ENCODE measurements around the gene TNFRSF1B.

TNFRSF1B gene

GRCh38 chr1:12125422-12126355 lies 41.1 kb upstream of the TNFRSF1B start:
- no peak overlapping the region for H3K4me3 ChIP-seq (ENCODE audit: low read depth, low read length)
- no peak overlapping the region for H2AFZ ChIP-seq
- no peaks in the 10 kb centered on the region for H3K9me3 ChIP-seq (ENCODE audit: control insufficient read depth, low read length)
- no peak overlapping the region for H3K4me2 ChIP-seq (ENCODE audit: low read length)
- TF ChIP-seq, protein P1, sequence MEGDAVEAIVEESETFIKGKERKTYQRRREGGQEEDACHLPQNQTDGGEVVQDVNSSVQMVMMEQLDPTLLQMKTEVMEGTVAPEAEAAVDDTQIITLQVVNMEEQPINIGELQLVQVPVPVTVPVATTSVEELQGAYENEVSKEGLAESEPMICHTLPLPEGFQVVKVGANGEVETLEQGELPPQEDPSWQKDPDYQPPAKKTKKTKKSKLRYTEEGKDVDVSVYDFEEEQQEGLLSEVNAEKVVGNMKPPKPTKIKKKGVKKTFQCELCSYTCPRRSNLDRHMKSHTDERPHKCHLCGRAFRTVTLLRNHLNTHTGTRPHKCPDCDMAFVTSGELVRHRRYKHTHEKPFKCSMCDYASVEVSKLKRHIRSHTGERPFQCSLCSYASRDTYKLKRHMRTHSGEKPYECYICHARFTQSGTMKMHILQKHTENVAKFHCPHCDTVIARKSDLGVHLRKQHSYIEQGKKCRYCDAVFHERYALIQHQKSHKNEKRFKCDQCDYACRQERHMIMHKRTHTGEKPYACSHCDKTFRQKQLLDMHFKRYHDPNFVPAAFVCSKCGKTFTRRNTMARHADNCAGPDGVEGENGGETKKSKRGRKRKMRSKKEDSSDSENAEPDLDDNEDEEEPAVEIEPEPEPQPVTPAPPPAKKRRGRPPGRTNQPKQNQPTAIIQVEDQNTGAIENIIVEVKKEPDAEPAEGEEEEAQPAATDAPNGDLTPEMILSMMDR (IDR thresholded peaks at IDR 0.05): no peak
- no peaks in the 10 kb centered on the region for H3K4me1 ChIP-seq
- no peak overlapping the region for H3K27ac ChIP-seq
- no peaks in the 10 kb centered on the region for H3K36me3 ChIP-seq (ENCODE audit: control insufficient read depth, insufficient read depth, low read length)
- no peak overlapping the region for H3K9ac ChIP-seq
- H3K27me3 ChIP-seq (ENCODE audit: control insufficient read depth, insufficient read depth, low read length): no peaks in the 10 kb centered on the region
- no peaks in the 10 kb centered on the region for H3K79me2 ChIP-seq

GRCh38 chr1:12126781-12127180 lies 40.0 kb upstream of the TNFRSF1B start:
- Histone ChIP-seq H3K4me3 (ENCODE audit: low read depth, low read length) (no peak overlapping the region), H3K27me3 (ENCODE audit: control insufficient read depth, insufficient read depth, low read length) (no peaks in the 10 kb centered on the region), H3K79me2 (no peaks in the 10 kb centered on the region), H3K9ac (no peak overlapping the region), H3K4me2 (ENCODE audit: low read length) (no peak overlapping the region), H3K9me3 (ENCODE audit: control insufficient read depth, low read length) (no peaks in the 10 kb centered on the region), H3K27ac (no peak overlapping the region), H2AFZ (no peak overlapping the region), H3K36me3 (ENCODE audit: control insufficient read depth, insufficient read depth, low read length) (no peaks in the 10 kb centered on the region), H3K4me1 (no peaks in the 10 kb centered on the region)
- TF ChIP-seq, protein P1 (IDR thresholded peaks at IDR 0.05): no peak

DNA sequence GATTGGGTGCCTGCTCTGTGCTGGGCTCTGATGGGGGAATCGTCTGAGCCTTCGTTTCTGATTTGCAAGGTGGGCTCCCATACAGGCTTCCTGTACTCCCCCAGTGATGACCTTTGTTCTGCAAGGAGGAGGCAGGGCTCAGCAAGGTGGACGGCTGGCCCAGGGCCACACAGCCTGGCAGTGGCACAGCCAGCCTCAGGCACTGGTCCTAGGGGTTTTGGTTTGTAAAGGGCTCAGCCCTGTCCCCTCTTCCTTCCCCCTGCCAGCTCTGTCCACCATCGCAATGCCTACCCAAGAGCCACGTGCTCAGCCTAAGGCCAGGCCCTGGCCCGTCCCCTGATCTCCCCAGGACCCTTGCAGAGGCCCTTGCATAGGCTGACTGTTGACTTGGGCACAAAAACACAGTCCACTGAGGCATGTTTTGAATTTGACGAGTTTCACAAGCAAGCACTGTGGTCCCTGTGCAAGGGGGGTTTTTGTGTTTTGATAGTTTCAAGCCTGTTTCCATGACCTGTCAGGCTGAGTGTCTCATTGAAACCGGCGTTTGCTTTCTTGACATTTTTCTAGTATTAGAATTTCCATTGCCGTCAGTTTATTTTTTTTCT lies 39.5 kb upstream of the TNFRSF1B start:
- Histone ChIP-seq H3K36me3 (ENCODE audit: control insufficient read depth, insufficient read depth, low read length) (no peaks in the 10 kb centered on the region), H3K4me3 (ENCODE audit: low read depth, low read length) (no peak overlapping the region), H3K4me1 (no peaks in the 10 kb centered on the region), H2AFZ (no peak overlapping the region), H3K9me3 (ENCODE audit: control insufficient read depth, low read length) (no peaks in the 10 kb centered on the region), H3K27ac (no peak overlapping the region), H3K79me2 (no peaks in the 10 kb centered on the region), H3K4me2 (ENCODE audit: low read length) (no peak overlapping the region), H3K27me3 (ENCODE audit: control insufficient read depth, insufficient read depth, low read length) (no peaks in the 10 kb centered on the region), H3K9ac (no peak overlapping the region)
- TF ChIP-seq, protein P1 (IDR thresholded peaks at IDR 0.05): no peak

GRCh38 chr1:12128120-12128519 lies 38.7 kb upstream of the TNFRSF1B start:
- H3K36me3 ChIP-seq (ENCODE audit: control insufficient read depth, insufficient read depth, low read length): no peaks in the 10 kb centered on the region
- no peak overlapping the region for H2AFZ ChIP-seq
- TF ChIP-seq, protein P1 (IDR thresholded peaks at IDR 0.05): no peak
- H3K27ac ChIP-seq: no peak overlapping the region
- H3K9me3 ChIP-seq (ENCODE audit: control insufficient read depth, low read length): no peaks in the 10 kb centered on the region
- H3K4me1 ChIP-seq: no peaks in the 10 kb centered on the region
- no peak overlapping the region for H3K4me3 ChIP-seq (ENCODE audit: low read depth, low read length)
- H3K27me3 ChIP-seq (ENCODE audit: control insufficient read depth, insufficient read depth, low read length): no peaks in the 10 kb centered on the region
- H3K4me2 ChIP-seq (ENCODE audit: low read length): no peak overlapping the region
- H3K9ac ChIP-seq: no peak overlapping the region
- H3K79me2 ChIP-seq: no peaks in the 10 kb centered on the region

Measured in parathyroid adenoma (tissue), 2 donors.